Effector memory CD4-positive, alpha-beta T cell (primary cell): ENCODE measurements around the gene BRAF.
A peak's percentile ranks its signal among the peaks of the same experiment; 100 is the strongest.
"Not testable (repeated sequence)": the region's sequence is repeated elsewhere in the genome, so short reads cannot be mapped to it uniquely, and the experiment has no call there.

ENCODE experiments used
- DNase-seq, 3 donors: peaks; one replicate each; pipeline ENCODE4 v3.0.0-alpha.2; 2020
- H3K27ac ChIP-seq: 2 replicates; pipeline ENCODE4 v1.7.0; 2013; ENCODE audit warnings: mild to moderate bottlenecking, low read length, moderate library complexity; ENCODE audit not compliant: insufficient read depth, poor library complexity, severe bottlenecking
- H3K27me3 ChIP-seq: replicated peaks from 2 replicates; pipeline ENCODE4 v1.7.0; 2013; ENCODE audit warnings: mild to moderate bottlenecking, low read length; ENCODE audit not compliant: insufficient read depth, control insufficient read depth, poor library complexity, severe bottlenecking
- H3K36me3 ChIP-seq: 2 replicates; pipeline ENCODE4 v1.7.0; 2013; ENCODE audit warnings: mild to moderate bottlenecking, low read length, moderate library complexity; ENCODE audit not compliant: control insufficient read depth, insufficient read depth
- H3K4me1 ChIP-seq: 2 replicates; pipeline ENCODE4 v1.7.0; 2013; ENCODE audit warnings: low read length, mild to moderate bottlenecking; ENCODE audit not compliant: control insufficient read depth, insufficient read depth, poor library complexity, severe bottlenecking
- H3K4me3 ChIP-seq: 2 replicates; pipeline ENCODE4 v1.7.0; 2013; ENCODE audit warnings: low read length, low read depth, mild to moderate bottlenecking; ENCODE audit not compliant: insufficient read depth, poor library complexity, severe bottlenecking
- H3K9me3 ChIP-seq: 2 replicates; pipeline ENCODE4 v1.7.0; 2013; ENCODE audit warnings: mild to moderate bottlenecking, low read length, moderate library complexity; ENCODE audit not compliant: control insufficient read depth

The BRAF gene

GRCh38 chr7:140918236-140918635, 6.5 kb downstream of the BRAF start:
- no peak overlapping the region for H3K4me3 ChIP-seq
- no peaks in the 10 kb centered on the region for H3K27me3 ChIP-seq
- H3K9me3 ChIP-seq, result no peaks in the 10 kb centered on the region
- H3K27ac ChIP-seq, result no peak overlapping the region
- H3K4me1 ChIP-seq, result peaks cover 10% of the 10 kb centered on the region
- H3K36me3 ChIP-seq, result no peaks in the 10 kb centered on the region
- DNase-seq, result no peak

GRCh38 chr7:140917258-140917657, 7.5 kb downstream of the BRAF start:
- Histone ChIP-seq H3K27me3 (no peaks in the 10 kb centered on the region), H3K27ac (no peak overlapping the region)
- no peak for DNase-seq

GRCh38 chr7:140915935-140916555, 8.7 kb downstream of the BRAF start:
- Histone ChIP-seq H3K4me3 (no peak overlapping the region), H3K27me3 (no peaks in the 10 kb centered on the region), H3K9me3 (no peaks in the 10 kb centered on the region), H3K36me3 (no peaks in the 10 kb centered on the region), H3K27ac (no peak overlapping the region), H3K4me1 (peaks cover 4% of the 10 kb centered on the region)
- no peak for DNase-seq

More at GRCh38 chr7:140917258-140917657, 7.5 kb downstream of the BRAF start:
- Histone ChIP-seq H3K36me3 (no peaks in the 10 kb centered on the region), H3K4me3 (no peak overlapping the region), H3K9me3 (no peaks in the 10 kb centered on the region), H3K4me1 (peaks cover 4% of the 10 kb centered on the region)

GRCh38 chr7:140914083-140914482, 10.6 kb downstream of the BRAF start:
- Histone ChIP-seq H3K9me3 (no peaks in the 10 kb centered on the region), H3K4me1 (peaks cover 4% of the 10 kb centered on the region), H3K27me3 (no peaks in the 10 kb centered on the region), H3K36me3 (no peaks in the 10 kb centered on the region), H3K4me3 (no peak overlapping the region), H3K27ac (no peak overlapping the region)
- no peak for DNase-seq

- H3K36me3 ChIP-seq, H3K9me3 ChIP-seq, H3K27ac ChIP-seq, H3K27me3 ChIP-seq, H3K4me1 ChIP-seq, H3K4me3 ChIP-seq, DNase-seq: not testable (repeated sequence)
Measured at GRCh38 chr7:140913596-140913928, 11.2 kb downstream of the BRAF start.

GRCh38 chr7:140911746-140912145, 13.0 kb downstream of the BRAF start:
- Histone ChIP-seq H3K36me3 (no peaks in the 10 kb centered on the region), H3K27ac (no peak overlapping the region), H3K9me3 (no peaks in the 10 kb centered on the region), H3K4me3 (no peak overlapping the region), H3K4me1 (peaks cover 4% of the 10 kb centered on the region), H3K27me3 (no peaks in the 10 kb centered on the region)
- no peak for DNase-seq

- Histone ChIP-seq H3K4me3 (no peak overlapping the region), H3K36me3 (no peaks in the 10 kb centered on the region), H3K27me3 (no peaks in the 10 kb centered on the region), H3K9me3 (no peaks in the 10 kb centered on the region), H3K4me1 (no peaks in the 10 kb centered on the region), H3K27ac (no peak overlapping the region)
- DNase-seq, result no peak
Measured at GRCh38 chr7:140909476-140910161, 15.1 kb downstream of the BRAF start.

GRCh38 chr7:140908361-140908760, 16.4 kb downstream of the BRAF start:
- no peak overlapping the region for H3K4me3 ChIP-seq
- no peaks in the 10 kb centered on the region for H3K27me3 ChIP-seq
- no peak overlapping the region for H3K27ac ChIP-seq
- no peaks in the 10 kb centered on the region for H3K36me3 ChIP-seq
- no peaks in the 10 kb centered on the region for H3K4me1 ChIP-seq
- DNase-seq, result no peak
- H3K9me3 ChIP-seq, result no peaks in the 10 kb centered on the region

- no peak for DNase-seq
- no peaks in the 10 kb centered on the region for H3K27me3 ChIP-seq
- peaks cover 6% of the 10 kb centered on the region for H3K4me1 ChIP-seq
- H3K27ac ChIP-seq, result no peak overlapping the region
- no peaks in the 10 kb centered on the region for H3K9me3 ChIP-seq
- H3K4me3 ChIP-seq, result no peak overlapping the region
- no peaks in the 10 kb centered on the region for H3K36me3 ChIP-seq
Measured at GRCh38 chr7:140903741-140904480, 20.8 kb downstream of the BRAF start.

- Histone ChIP-seq H3K36me3 (no peaks in the 10 kb centered on the region), H3K27me3 (no peaks in the 10 kb centered on the region), H3K4me1 (peaks cover 6% of the 10 kb centered on the region), H3K9me3 (no peaks in the 10 kb centered on the region), H3K27ac (peak overlapping the region; percentile 32), H3K4me3 (no peak overlapping the region)
- DNase-seq, result no peak
Measured at GRCh38 chr7:140902303-140902953, 22.3 kb downstream of the BRAF start.
